Fibroblast of the aortic adventitia (primary cell): ENCODE results near the gene TCERG1L. TPM values are rescaled to one million over a fixed set of nuclear protein-coding genes. Genes with fewer than 3 reads are reported as not detected.

Experiments used
- DNase-seq: peaks from one replicate; pipeline ENCODE4 v3.0.0-alpha.2; 2010; ENCODE audit warnings: low read depth
- H3K4me3 ChIP-seq: 2 replicates; pipeline ENCODE4 v1.5.1; 2011; ENCODE audit warnings: low read depth, mild to moderate bottlenecking, control low read depth, low read length, moderate library complexity
- CTCF ChIP-seq: IDR thresholded peaks from 2 replicates; pipeline ENCODE4 v1.5.1; 2011; ENCODE audit warnings: mild to moderate bottlenecking, low read length, control low read depth, inconsistent platforms; ENCODE audit not compliant: insufficient read depth
- total RNA-seq: library from RNA; depleted of rRNA; stranded (reverse); fragments of >200 nt; gene quantifications from 2 replicates; pipeline ENCODE4 v1.2.3, GENCODE V29; 2012; ENCODE audit warnings: low replicate concordance

Gene TCERG1L
- total RNA-seq, 1 donor, result not detected

- no peak for DNase-seq
- TF ChIP-seq CTCF, result no peak
- H3K4me3 ChIP-seq, result no peak overlapping the region
Measured at GRCh38 chr10:131113709-131114291, 197.7 kb downstream of the TCERG1L start.

- no peak overlapping the region for H3K4me3 ChIP-seq
- no peak for TF ChIP-seq CTCF
- no peak for DNase-seq
Measured at GRCh38 chr10:131113165-131113564, 198.4 kb downstream of the TCERG1L start.

GRCh38 chr10:131112691-131113090 is 198.8 kb downstream of the TCERG1L start:
- no peak for TF ChIP-seq CTCF
- no peak for DNase-seq

GRCh38 chr10:131111471-131112080 is 199.9 kb downstream of the TCERG1L start:
- no peak for TF ChIP-seq CTCF
- H3K4me3 ChIP-seq, result no peak overlapping the region
- no peak for DNase-seq

More at GRCh38 chr10:131112691-131113090, 198.8 kb downstream of the TCERG1L start:
- H3K4me3 ChIP-seq, result no peak overlapping the region

- no peak for DNase-seq
- no peak for TF ChIP-seq CTCF
- no peak overlapping the region for H3K4me3 ChIP-seq
Measured at GRCh38 chr10:131111007-131111406, 200.5 kb downstream of the TCERG1L start.

- no peak for DNase-seq
- H3K4me3 ChIP-seq, result no peak overlapping the region
- TF ChIP-seq CTCF, result no peak
Measured at GRCh38 chr10:131110241-131110783, 201.2 kb downstream of the TCERG1L start.
